Astrocyte (in vitro differentiated cells and primary cell): ENCODE results near the gene LARGE1. TPM values are rescaled to one million over a fixed set of nuclear protein-coding genes. Genes with fewer than 3 reads are reported as not detected.
"Not testable (repeated sequence)": the region's sequence is repeated elsewhere in the genome, so short reads cannot be mapped to it uniquely, and the experiment has no call there.

Experiments
- DNase-seq: peaks from one replicate; pipeline ENCODE4 v3.0.0-alpha.2; 2010; ENCODE audit warnings: low read depth
- FAIRE-seq: peaks from 2 replicates; lab custom pipeline; 2011; peaks lifted over from hg19 to GRCh38; lab: Jason Lieb, UNC
- H2AFZ ChIP-seq: 2 replicates; pipeline ENCODE4 v1.6.0; 2012; ENCODE audit warnings: low read depth, low read length, inconsistent platforms
- H3K27ac ChIP-seq: 2 replicates; pipeline ENCODE4 v1.5.1; 2011; ENCODE audit warnings: low read depth, low read length, inconsistent platforms
- H3K27me3 ChIP-seq: 2 replicates; pipeline ENCODE4 v1.6.0; 2011; ENCODE audit warnings: low read length, inconsistent platforms; ENCODE audit not compliant: insufficient read depth
- H3K36me3 ChIP-seq: 2 replicates; pipeline ENCODE4 v1.5.1; 2011; ENCODE audit warnings: low read length, inconsistent platforms; ENCODE audit not compliant: insufficient read depth
- H3K4me1 ChIP-seq: 2 replicates; pipeline ENCODE4 v1.5.1; 2011; ENCODE audit warnings: low read length, inconsistent platforms; ENCODE audit not compliant: insufficient read depth
- H3K4me2 ChIP-seq: 2 replicates; pipeline ENCODE4 v1.6.0; 2012; ENCODE audit warnings: low read length, inconsistent platforms
- H3K4me3 ChIP-seq: 2 replicates; pipeline ENCODE4 v1.5.1; 2011; ENCODE audit warnings: low read depth, mild to moderate bottlenecking, low read length, inconsistent platforms; ENCODE audit not compliant: insufficient read depth
- H3K79me2 ChIP-seq: 2 replicates; pipeline ENCODE4 v1.6.0; 2012; ENCODE audit warnings: mild to moderate bottlenecking, low read length, inconsistent platforms; ENCODE audit not compliant: insufficient read depth
- H3K9ac ChIP-seq: 2 replicates; pipeline ENCODE4 v1.6.0; 2012; ENCODE audit warnings: mild to moderate bottlenecking, low read length, inconsistent platforms
- H3K9me3 ChIP-seq: 2 replicates; pipeline ENCODE4 v1.5.1; 2012; ENCODE audit warnings: low read depth, mild to moderate bottlenecking, low read length, inconsistent platforms; ENCODE audit not compliant: insufficient read depth
- H4K20me1 ChIP-seq: 2 replicates; pipeline ENCODE4 v1.6.0; 2012; ENCODE audit warnings: low read length, inconsistent platforms; ENCODE audit not compliant: insufficient read depth
- H3K27ac Mint-ChIP-seq: one replicate; pipeline ENCODE4 v1.8.0; 2021; ENCODE audit warnings: mild to moderate bottlenecking, mixed read lengths; ENCODE audit not compliant: unreplicated experiment
- H3K27me3 Mint-ChIP-seq: one replicate; pipeline ENCODE4 v1.8.0; 2021; ENCODE audit warnings: low read depth, mixed read lengths; ENCODE audit not compliant: unreplicated experiment
- H3K36me3 Mint-ChIP-seq: one replicate; pipeline ENCODE4 v1.8.0; 2021; ENCODE audit warnings: low read depth, mixed read lengths; ENCODE audit not compliant: unreplicated experiment
- H3K4me1 Mint-ChIP-seq: one replicate; pipeline ENCODE4 v1.8.0; 2021; ENCODE audit warnings: low read depth, mixed read lengths; ENCODE audit not compliant: unreplicated experiment
- H3K4me3 Mint-ChIP-seq: one replicate; pipeline ENCODE4 v1.8.0; 2021; ENCODE audit warnings: mild to moderate bottlenecking, moderate library complexity, mixed read lengths; ENCODE audit not compliant: unreplicated experiment
- H3K9me3 Mint-ChIP-seq: one replicate; pipeline ENCODE4 v1.8.0; 2021; ENCODE audit warnings: mild to moderate bottlenecking, mixed read lengths; ENCODE audit not compliant: unreplicated experiment
- CTCF ChIP-seq: IDR thresholded peaks from 2 replicates; pipeline ENCODE4 v1.5.1; 2011; ENCODE audit warnings: low read depth, mild to moderate bottlenecking, inconsistent platforms, low read length, moderate library complexity; ENCODE audit not compliant: insufficient read depth
- EZH2 ChIP-seq: IDR thresholded peaks from 2 replicates; pipeline ENCODE4 v1.6.1; 2012; ENCODE audit warnings: mild to moderate bottlenecking, low read length, inconsistent platforms; ENCODE audit not compliant: insufficient read depth
- total RNA-seq: library from RNA; stranded (reverse); gene quantifications from 2 replicates; pipeline ENCODE4 v1.2.1, GENCODE V29; 2021

LARGE1 gene
- total RNA-seq, 1 donor from 2014 or later = 92.6 TPM

- H3K4me1 ChIP-seq, H3K9me3 Mint-ChIP-seq, H3K9ac ChIP-seq, H3K4me3 ChIP-seq, H3K27ac ChIP-seq, H3K27me3 Mint-ChIP-seq, FAIRE-seq, H3K36me3 Mint-ChIP-seq, H3K79me2 ChIP-seq, H3K9me3 ChIP-seq, DNase-seq, H3K36me3 ChIP-seq, H3K4me2 ChIP-seq, H3K27me3 ChIP-seq, H3K4me1 Mint-ChIP-seq, H2AFZ ChIP-seq, H3K4me3 Mint-ChIP-seq: not testable (repeated sequence)
- H4K20me1 ChIP-seq = peaks cover 16% of the 10 kb centered on the region
- peak overlapping the region; percentile 26 for H3K27ac Mint-ChIP-seq
Measured at GRCh38 chr22:33858653-33859052, 61.6 kb downstream of the LARGE1 start.

- H2AFZ ChIP-seq, H3K27me3 ChIP-seq, H3K4me3 Mint-ChIP-seq, H3K4me3 ChIP-seq, H3K36me3 ChIP-seq, H3K4me1 ChIP-seq, DNase-seq, H3K9ac ChIP-seq, H3K27ac ChIP-seq, H3K4me2 ChIP-seq, H3K9me3 ChIP-seq, H3K4me1 Mint-ChIP-seq, FAIRE-seq, H3K9me3 Mint-ChIP-seq, H3K27ac Mint-ChIP-seq, H3K36me3 Mint-ChIP-seq, H3K79me2 ChIP-seq, H3K27me3 Mint-ChIP-seq: not testable (repeated sequence)
- H4K20me1 ChIP-seq = peaks cover 16% of the 10 kb centered on the region
Measured at GRCh38 chr22:33857767-33858166, 62.5 kb downstream of the LARGE1 start.

GRCh38 chr22:33854724-33855123, 65.6 kb downstream of the LARGE1 start:
- Histone ChIP-seq H2AFZ (no peak overlapping the region), H3K27me3 (no peaks in the 10 kb centered on the region), H3K27ac (no peak overlapping the region), H3K4me3 (no peak overlapping the region), H3K36me3 (no peaks in the 10 kb centered on the region), H3K4me2 (no peak overlapping the region), H4K20me1 (peaks cover 5% of the 10 kb centered on the region), H3K4me1 (peaks cover 18% of the 10 kb centered on the region), H3K9ac (peak overlapping the region; percentile 81), H3K9me3 (no peaks in the 10 kb centered on the region), H3K79me2 (no peaks in the 10 kb centered on the region)
- Mint-ChIP-seq H3K27ac (no peak overlapping the region), H3K4me1 (peaks cover 33% of the 10 kb centered on the region), H3K4me3 (no peak overlapping the region), H3K9me3 (no peaks in the 10 kb centered on the region), H3K27me3 (no peaks in the 10 kb centered on the region), H3K36me3 (peaks cover 2% of the 10 kb centered on the region)
- no peak for TF ChIP-seq CTCF
- no peak for TF ChIP-seq EZH2
- FAIRE-seq (no peak), DNase-seq (no peak)
